Epithelial cell of prostate (primary cell): ENCODE data around the gene CYP27C1.
"Not testable (repeated sequence)": the region's sequence is repeated elsewhere in the genome, so short reads cannot be mapped to it uniquely, and the experiment has no call there.

Source experiments
- DNase-seq: peaks from one replicate; pipeline ENCODE4 v3.0.0-alpha.2; 2011; ENCODE audit warnings: low read depth, low spot score
- H3K27ac ChIP-seq: fragments of 450-650 bp; 2 replicates; pipeline ENCODE4 v1.5.1; 2017; ENCODE audit warnings: mild to moderate bottlenecking

Gene CYP27C1, protein sequence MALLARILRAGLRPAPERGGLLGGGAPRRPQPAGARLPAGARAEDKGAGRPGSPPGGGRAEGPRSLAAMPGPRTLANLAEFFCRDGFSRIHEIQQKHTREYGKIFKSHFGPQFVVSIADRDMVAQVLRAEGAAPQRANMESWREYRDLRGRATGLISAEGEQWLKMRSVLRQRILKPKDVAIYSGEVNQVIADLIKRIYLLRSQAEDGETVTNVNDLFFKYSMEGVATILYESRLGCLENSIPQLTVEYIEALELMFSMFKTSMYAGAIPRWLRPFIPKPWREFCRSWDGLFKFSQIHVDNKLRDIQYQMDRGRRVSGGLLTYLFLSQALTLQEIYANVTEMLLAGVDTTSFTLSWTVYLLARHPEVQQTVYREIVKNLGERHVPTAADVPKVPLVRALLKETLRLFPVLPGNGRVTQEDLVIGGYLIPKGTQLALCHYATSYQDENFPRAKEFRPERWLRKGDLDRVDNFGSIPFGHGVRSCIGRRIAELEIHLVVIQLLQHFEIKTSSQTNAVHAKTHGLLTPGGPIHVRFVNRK

DNA sequence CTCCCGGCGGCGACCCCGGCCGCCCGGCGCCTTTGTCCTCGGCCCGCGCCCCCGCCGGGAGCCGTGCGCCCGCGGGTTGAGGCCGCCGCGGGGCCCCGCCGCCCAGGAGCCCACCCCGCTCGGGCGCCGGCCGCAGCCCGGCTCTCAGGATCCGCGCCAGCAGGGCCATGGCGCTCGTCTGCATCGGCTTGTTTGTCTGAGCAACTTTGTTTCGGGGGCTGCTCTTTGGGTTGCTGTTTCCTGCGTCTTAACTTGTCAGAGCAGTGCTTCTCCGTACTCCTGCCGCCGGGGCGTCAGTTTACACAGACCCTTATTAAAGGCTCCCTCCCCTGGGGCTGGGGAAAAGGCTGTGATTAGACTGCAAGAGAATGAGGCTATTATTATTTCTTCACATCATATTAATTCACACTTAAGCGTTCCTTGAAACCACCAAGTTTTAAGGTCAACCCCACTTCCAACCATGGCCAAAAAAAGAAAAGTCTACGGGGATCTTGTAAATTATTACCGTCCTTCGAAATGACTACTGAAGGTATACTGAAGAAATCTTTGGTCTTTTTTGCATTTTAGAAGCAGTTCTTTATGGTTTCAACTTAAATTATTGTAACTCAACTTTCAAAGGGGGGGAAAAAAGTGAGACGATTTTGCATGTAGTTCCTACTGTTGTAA lies at the start of gene CYP27C1:
TSS of gene CYP27C1 (minus strand) at position 198 of the 666 bp plus-strand sequence. CDS start at position 169, 29 bp downstream.
- peak within 1 kb of the TSS; percentile 92 for H3K27ac ChIP-seq
- DNase-seq, result no peak

DNA sequence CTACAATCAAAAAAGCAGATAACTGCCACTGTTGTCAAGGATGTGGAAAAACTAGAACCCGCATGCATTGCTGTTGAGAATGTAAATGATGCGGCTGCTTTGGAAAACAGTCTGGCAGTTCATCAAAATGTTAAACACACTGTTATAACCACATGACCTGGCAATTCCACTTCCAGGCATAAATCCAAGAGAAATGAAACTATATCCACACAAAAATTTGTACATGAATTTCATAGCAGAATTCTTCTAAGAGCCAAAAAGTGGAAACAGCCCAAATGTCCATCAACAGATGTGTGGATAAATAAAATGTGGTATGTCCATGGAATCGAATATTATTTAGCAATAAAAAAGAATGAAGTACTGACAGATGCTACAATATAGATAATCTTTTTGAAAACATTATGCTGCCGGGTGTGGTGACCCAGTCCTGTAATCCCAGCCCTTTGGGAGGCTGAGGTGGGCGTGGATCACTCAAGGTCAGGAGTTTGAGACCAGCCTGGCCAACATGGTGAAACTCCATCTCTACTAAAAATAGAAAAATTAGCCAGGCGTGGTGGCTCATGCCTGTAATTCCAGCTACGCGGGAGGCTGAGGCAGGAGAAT lies 41.8 kb upstream of the CYP27C1 start:
- DNase-seq, result no peak

DNA sequence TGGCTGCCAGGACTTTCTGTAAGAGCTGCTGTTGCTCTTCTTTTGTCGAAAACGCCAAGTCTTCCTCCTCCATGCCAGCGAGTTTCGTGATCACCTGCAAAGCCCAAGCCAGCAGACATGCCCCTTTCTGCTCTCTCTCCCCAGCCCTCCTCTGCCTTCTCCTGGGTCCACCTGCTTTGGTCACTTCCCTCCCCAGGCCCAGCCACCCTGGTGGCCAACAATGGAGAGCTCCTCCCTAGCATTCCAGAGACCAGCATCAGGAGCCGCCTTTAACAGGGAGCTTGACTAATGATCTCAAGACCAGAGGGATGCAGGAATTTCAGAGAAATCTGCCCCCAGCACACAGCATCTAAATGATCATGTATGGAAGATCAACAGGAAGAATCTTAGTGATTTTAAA lies 39.3 kb upstream of the CYP27C1 start:
- DNase-seq, result no peak

More for the DNA sequence above, 41.8 kb upstream of the CYP27C1 start:
- no peak overlapping the region for H3K27ac ChIP-seq

DNA sequence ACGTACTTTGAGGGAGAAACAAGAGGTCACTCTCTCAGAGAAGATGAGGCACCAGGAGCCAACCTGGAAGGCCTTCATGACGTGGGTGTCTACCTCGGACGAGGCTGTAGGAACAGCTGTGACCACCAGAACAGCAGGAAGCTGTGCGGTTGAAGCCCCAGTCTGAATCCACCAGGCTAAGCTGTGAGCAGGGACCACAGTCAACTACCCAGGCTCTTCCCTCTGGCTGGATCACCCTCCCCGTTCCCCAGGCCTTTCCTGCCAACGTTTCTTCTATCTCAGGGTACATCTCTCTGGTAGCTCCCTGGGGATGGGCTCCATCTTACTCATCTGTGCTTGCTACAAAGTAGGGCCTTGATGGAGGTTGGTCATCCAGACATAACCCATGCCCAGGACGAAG lies 36.8 kb upstream of the CYP27C1 start:
- no peak overlapping the region for H3K27ac ChIP-seq
- no peak for DNase-seq

More for the DNA sequence above, 39.3 kb upstream of the CYP27C1 start:
- H3K27ac ChIP-seq, result no peak overlapping the region

DNA sequence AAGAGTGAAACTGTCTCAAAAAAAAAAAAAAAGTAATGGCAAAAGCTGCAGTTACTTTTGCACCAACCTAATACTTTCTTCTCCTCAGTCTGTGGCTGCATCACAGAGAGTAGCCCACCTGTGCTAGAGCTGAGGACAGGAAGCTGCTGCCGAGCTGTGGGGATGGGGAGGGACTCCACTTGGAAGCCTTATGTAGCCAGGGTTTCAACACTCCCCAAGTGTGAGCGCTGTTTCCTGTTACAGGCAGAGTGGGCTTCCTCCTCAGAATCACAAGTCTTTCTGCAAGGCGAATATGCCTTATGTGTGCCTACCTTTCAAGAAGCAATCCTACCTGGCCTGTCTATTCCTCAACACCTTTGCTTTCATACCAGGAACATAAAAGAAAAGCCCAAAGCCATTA lies 36.3 kb upstream of the CYP27C1 start:
- DNase-seq, result no peak
- H3K27ac ChIP-seq, result no peak overlapping the region

DNA sequence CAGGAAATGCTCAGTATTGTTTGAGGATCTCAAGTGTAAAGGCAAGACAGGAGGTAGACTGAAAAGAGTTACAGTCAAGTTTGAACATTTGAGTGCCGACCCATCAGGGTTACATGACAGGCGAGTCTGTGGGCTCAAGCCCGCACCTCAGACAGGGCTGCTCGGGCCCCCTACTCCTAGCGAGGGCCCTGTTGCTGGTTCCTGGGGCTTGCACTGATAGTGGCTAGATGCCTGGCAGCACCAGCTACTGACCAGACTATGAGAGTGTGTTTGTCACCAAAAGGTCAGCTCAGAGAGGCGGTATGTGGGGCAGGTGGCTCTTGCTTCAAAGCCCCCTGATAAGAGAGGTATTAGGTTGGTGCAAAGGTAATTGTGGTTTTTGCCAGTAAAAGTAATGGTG lies 35.6 kb upstream of the CYP27C1 start:
- H3K27ac ChIP-seq, result no peak overlapping the region
- no peak for DNase-seq

DNA sequence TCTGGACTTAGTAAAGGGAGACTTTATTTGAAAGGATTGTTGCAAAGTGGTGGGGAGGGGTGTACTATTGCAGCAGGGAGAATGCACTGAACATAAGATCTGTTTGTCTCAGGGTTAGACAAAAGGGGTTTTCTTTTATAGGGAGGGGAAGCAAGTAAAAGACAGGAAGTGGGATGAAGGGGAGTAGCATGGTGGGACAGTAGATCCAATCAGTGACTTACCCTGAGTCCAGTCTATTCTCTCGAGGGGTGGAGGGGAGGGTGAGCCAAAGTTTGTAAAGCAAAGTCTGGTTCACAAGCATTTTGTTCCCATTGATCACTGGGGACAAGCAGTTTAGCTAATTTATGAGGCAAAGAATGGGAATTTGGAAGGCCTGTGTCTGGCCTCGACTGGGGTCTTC lies 35.0 kb upstream of the CYP27C1 start:
- DNase-seq, result no peak
- H3K27ac ChIP-seq, result no peak overlapping the region

DNA sequence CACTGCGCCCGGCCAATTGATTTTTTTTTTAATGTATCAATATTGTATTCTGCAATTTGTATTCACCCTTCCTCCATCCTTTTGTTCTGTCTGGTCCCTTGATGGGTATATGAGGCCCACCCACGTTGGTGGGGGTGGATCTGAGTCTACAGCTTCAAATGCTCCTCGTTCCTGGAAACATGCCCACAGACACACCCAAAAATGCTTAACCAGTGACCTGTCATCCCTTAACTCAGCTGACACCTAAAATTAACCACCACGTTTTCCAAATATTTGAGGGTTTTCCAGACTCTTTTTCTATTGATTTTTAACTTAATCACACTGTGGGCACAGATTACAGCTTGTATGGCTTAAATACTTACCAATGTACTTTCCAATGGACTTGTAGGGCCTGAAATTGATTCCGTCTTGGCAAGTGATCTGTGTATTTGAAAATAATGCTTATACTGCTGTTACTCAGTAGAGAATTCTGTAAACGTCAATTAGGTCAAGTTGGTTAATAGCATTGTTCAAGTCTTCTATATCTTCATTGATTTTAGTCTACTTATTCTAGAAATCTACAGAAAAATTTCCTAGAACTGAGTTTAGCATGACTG lies 34.4 kb upstream of the CYP27C1 start:
- DNase-seq, result no peak

DNA sequence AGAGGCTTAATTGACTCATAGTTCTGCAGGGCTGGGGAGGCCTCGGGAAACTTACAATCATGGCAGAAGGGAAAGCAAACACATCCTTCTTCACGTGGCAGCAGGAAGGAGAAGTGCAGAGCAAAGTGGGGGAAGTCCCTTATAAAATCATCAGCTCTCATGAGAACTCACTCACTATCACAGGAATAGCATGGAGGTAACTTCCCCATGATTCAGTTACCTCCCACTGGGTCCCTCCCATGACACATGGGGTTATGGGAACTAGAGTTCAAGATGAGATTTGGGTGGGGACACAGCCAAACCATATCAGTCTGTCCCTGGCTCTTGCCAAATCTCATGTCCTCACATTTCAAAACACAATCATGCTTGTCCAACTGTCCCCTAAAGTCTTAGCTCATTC lies 21.1 kb upstream of the CYP27C1 start:
- not testable (repeated sequence) for H3K27ac ChIP-seq, DNase-seq

More for the DNA sequence above, 34.4 kb upstream of the CYP27C1 start:
- no peak overlapping the region for H3K27ac ChIP-seq

DNA sequence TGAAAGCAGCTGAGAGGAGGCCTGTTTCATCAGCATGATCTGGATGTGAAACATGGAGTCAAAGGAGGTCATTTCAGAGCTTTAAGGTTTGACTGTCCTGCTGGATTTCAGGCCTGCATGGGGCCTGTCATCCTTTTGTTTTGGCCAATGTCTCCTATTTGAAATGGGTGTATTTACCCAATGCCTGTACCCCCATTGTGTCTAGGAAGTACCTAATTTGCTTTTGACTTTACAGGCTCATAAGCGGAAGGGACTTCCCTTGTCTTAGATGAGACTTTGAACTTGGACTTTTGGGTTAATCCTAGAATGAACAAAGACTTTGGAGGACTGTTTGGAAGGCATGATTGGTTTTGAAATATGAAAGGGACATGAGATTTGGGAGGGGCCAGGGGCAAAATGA lies 19.3 kb upstream of the CYP27C1 start:
- DNase-seq, result no peak

DNA sequence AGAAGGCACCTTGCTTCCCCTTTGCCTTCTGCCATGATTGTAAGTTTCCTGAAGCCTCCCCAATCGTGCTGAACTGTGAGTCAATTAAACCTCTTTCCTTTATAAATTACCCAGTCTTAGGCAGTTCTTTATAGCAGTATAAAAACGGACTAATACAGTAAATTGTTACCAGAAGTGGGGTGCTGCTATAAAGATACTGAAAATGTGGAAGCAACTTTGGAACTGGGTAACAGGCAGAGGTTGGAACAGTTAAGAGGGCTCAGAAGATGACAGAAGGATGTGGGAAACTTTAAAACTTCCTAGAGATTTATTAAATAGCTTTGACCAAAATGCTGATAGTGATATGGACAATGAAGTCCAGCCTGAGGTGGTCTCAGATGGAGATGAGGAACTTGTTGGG lies 17.7 kb upstream of the CYP27C1 start:
- not testable (repeated sequence) for DNase-seq, H3K27ac ChIP-seq

More for the DNA sequence above, 19.3 kb upstream of the CYP27C1 start:
- no peak overlapping the region for H3K27ac ChIP-seq

DNA sequence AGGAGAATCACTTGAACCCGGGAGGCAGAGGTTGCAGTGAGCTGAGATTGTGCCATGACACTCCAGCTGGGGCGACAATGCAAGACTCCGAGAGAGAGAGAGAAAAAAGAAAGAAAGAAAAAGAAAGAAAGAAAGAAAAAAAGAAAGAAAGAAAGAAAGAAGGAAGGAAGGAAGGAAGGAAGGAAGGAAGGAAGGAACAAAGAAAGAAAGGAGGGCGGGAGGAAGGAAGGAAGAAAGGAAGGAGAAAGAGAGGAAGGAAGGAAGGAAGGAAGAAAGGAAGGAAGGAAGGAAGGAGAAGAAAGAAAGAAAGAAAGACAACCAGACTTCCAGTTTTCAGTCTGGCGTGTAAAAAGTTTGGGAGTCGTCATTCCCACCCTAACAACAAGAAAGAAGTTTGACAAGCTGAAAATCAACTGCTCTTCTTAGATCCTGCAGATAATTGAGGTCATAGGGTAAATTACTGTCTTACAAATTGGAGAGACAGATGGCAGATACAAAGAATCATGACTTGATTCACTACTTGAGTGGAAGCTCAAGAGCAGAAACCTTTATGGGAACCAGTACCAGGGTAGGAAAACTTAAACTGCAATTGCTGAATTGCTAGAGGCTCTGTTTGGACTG lies 15.1 kb upstream of the CYP27C1 start:
- no peak for DNase-seq
- no peak overlapping the region for H3K27ac ChIP-seq

DNA sequence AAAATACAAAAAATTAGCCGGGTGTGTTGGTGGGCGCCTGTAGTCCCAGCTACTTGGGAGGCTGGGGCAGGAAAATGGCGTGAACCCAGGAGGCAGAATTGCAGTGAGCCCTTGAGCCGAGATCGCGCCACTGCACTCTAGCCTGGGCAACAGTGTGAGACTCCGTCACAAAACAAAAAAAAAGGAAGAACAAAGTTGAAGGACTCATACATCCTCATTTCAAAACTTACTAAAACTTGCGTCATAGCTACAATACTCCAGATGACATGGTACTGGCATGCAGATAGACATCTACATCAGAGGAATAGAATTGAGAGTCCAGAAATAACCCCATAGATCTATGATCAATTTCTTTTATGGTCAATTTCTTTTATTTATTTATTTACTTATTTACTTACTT lies 13.6 kb upstream of the CYP27C1 start:
- H3K27ac ChIP-seq, result no peak overlapping the region
- DNase-seq, result no peak

DNA sequence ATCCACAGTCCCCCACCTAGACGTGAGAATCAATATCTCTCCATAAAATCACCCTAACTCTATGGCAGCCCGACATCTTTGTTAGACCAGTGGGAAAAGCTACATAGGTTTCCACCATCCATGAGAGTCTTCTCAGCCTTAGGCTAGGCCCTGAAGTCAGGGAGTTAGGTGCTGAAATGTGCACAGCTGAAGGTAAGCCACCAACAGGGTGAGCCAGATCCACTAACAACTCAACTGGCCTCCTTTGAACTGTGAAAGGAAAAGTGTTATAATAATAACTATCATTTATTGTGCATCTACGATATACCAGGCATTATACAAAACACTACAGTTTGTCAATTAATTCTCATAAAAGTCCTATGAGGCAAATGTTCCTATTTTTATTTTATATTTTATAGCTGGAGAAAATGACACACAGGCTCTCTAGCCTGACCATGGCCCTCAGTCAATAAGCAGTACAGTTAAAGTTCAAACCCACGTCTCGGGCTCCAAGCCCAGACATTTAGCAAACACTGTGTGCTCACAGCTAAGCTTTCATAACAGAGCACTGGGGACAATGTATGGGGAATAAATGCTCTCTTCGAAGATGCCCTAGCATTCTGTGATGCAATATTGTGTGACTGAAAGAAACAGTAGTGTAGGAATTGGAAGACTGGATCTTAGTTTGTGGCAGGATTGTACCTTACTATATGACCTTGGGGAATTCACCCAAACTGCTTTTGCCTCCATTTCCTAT lies 11.2 kb upstream of the CYP27C1 start:
- H3K27ac ChIP-seq, result no peak overlapping the region
- DNase-seq, result no peak

DNA sequence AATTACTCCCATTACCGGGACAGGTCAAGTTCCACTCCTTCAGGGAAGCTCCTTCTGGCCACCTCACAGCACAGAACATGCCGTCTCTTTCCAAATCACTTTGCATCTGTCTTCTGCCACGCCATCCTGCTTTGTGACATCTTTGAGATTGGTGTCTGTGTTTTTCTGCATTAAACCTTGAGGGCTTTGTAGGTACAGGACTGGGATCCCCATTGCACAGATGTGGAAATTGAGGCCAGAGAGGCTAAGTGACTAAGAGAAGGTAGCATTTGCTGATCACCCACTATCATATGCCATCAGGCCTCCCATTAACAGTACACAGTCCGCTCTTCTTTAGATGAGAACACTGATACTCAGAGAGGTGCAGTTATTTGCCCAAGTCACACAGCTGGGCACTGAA lies 9.5 kb upstream of the CYP27C1 start:
- no peak for DNase-seq
- no peak overlapping the region for H3K27ac ChIP-seq

DNA sequence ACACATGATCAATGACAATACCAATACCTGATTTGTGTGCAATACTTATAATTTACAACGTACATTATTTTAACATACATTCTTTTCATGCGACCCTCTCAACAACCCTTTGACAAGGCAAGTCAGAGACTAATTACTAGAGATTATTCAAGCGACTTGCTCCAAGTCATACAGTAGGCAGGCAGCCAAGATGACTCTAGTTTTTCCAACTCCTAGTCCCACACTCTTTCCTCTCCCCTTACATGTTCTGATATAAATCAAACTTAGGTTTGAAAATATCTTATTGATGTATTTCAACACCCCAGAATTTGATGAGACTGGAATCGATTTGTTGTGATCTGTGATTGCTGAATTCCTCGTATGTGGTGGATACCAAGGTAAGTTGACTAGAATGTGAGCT lies 8.0 kb upstream of the CYP27C1 start:
- DNase-seq, result no peak
- H3K27ac ChIP-seq, result no peak overlapping the region

DNA sequence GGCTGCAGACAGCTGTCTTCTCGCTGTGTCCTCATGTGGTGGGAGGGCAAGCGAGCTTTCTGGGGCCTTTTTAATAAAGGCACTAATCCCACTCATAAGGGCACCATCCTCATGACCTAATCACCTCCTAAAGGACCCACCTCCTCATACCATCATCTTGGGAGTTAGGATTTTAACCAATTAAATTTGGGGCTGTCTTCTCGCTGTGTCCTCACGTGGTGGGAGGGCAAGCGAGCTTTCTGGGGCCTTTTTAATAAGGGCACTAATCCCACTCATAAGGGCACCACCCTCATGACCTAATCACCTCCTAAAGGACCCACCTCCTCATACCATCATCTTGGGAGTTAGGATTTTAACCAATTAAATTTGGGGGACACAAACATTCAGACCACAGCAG lies 7.2 kb upstream of the CYP27C1 start:
- peak overlapping the region; percentile 24 for H3K27ac ChIP-seq
- not testable (repeated sequence) for DNase-seq

DNA sequence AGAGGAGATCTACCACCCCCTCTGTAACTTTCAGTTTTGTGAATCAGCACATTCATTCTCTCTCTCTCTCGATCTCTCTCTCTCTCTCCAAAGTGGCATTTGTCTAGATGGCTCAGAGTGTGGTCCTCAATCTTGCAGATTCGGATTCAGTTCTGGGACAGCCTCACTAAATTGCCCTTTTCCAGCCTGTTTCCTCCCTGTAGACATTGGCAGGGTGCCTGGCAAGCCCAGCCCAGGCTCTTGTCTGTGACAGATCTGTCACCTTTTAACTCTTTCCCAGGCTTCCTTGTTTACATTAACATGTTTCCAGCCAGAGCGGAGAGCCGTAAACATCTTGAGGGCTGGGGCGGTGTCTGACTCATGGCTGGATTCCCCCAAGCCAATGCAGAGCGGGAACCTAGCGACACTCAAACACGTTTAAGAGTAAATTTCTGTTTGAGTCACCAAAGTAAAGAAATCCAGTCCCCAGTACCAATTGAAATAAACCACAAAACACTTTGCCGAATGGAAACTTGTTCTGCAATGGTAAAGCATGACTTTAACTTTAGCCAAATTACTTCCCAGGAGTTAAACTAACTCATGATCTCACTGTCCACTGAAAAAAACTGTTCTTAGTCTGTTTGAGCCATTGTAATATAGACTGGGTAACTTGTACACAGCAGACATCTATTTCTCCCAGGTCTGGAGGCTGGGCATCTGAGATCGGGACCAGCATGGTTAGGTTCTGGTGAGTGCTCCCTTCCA lies 6.6 kb upstream of the CYP27C1 start:
- peak; percentile 96 for DNase-seq
- peak overlapping the region; percentile 24 for H3K27ac ChIP-seq

DNA sequence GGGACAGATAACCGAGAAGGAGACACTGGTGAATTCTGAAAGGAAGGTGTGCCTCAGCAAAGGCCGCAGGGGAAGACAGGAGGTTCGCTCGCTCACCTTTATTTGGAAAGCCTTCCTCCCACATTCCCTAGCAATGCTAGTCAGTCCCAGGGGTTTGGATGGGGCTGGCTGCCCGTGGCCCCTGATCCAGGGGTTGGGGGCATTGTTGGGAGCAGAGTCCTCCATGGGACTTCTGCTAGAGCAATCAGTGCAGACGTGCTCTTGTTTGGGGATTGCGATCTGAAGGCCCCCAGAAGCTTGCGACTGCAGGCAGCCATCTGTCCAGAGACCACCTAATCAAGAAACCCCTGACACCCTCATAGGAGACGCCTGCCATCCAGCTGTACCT lies 6.0 kb upstream of the CYP27C1 start:
- peak overlapping the region; percentile 24 for H3K27ac ChIP-seq

More for the DNA sequence above, 6.0 kb upstream of the CYP27C1 start:
- DNase-seq, result no peak
